Measurements from ENCODE around the gene TECR. TPM values are rescaled to one million over a fixed set of nuclear protein-coding genes. Genes with fewer than 3 reads are reported as not detected.
A peak's percentile ranks its signal among the peaks of the same experiment; 100 is the strongest.

TECR gene
- total RNA-seq, 2 experiments from 2014 or later = 153 to 163 TPM

DNA sequence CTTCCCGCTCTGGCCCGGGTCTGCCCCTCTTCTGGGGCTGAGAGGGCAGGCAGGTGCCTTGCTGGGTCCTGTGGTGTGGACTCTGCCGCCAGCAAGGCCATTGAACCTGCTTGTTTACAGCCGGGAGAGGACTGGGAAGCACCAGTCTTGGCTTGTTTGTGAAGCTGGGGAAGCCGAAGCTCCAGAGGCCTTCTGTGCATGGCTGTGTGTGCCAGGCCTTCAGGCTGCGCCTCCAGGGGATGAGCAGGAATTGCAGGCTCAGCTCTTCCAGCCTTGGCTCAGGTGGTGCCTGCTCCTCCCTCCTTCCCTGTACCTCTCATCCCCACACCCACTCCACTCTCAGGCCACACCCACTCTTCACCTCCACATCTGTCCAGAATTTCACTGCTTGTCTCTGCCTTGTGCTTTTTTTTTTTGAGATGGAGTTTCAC, 25.0 kb downstream of the TECR start:
- no peaks in the 10 kb centered on the region for H3K9me3 Mint-ChIP-seq (ENCODE audit: insufficient read depth)
- POLR2A ChIA-PET = interaction anchor here (1.0 to 1.1 kb wide), 2 partner anchors 9 to 39 kb away, joined by 3 read pairs; no protein-coding TSS in a partner anchor
- ATAC-seq (no peak), DNase-seq (no peak)
- H3K4me3 Mint-ChIP-seq = no peak overlapping the region
- peak overlapping the region; percentile 43 for H3K27ac Mint-ChIP-seq
- H3K4me1 Mint-ChIP-seq (ENCODE audit: low read depth) = peaks cover 46% of the 10 kb centered on the region
- CTCF ChIA-PET = interaction anchor here (0.6 to 1.5 kb wide), 6 partner anchors 17 to 871 kb away, joined by 3 to 5 read pairs (median 3); no protein-coding TSS in a partner anchor
- no peaks in the 10 kb centered on the region for H3K27me3 Mint-ChIP-seq (ENCODE audit: low read depth)
- H3K36me3 Mint-ChIP-seq (ENCODE audit: low read depth) = peaks cover 10% of the 10 kb centered on the region

DNA sequence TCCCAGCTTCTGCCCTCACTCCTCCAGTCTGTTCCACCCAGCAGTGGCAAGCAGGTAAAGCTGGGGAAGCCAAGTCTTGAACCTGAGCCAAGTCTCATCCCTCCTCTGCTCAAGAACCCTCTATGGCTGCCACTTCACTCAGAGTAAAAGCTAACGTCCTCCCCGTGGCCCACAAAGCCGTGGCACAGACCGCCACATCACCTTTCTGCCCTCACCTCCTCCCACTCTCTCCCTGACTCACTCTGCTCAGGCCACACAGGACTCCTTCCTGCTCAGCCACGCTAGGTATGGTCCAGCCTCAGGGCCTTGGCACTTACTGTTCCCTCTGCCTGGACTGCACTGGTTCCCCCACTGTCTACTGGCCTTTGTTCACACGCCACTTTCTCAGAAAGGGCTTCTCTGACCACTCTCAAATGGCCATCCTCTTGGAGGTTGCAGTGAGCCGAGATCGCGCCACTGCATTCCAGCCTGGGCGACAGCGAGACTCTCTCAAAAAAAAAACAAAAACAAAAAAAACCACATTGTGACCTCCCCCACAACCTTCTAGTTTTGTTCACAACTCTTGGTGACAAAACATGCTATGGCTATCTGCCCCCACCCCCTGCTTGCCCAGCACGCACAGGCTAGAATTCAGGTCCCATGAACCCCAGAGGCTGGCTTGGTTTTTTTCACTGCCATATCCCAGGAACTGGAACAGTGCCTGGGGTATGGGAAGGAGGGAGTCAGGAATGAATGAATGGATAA, 26.7 kb downstream of the TECR start:
- no peaks in the 10 kb centered on the region for H3K9me3 Mint-ChIP-seq (ENCODE audit: insufficient read depth)
- H3K4me1 Mint-ChIP-seq (ENCODE audit: low read depth) = peaks cover 45% of the 10 kb centered on the region
- H3K4me3 Mint-ChIP-seq = no peak overlapping the region
- ATAC-seq (peak; percentile 12), DNase-seq (no peak)
- H3K27me3 Mint-ChIP-seq (ENCODE audit: low read depth) = no peaks in the 10 kb centered on the region
- ChIA-PET POLR2A (interaction anchor here (1.5 kb wide), 1 partner anchor 32 kb away, joined by 3 read pairs; no protein-coding TSS in a partner anchor), CTCF (interaction anchor here (0.7 to 2.8 kb wide), 20 partner anchors 9 to 136 kb away, joined by 3 to 22 read pairs (median 4); partner anchors contain the start of genes GIPC1, NDUFB7, TECR and ZNF333)
- H3K27ac Mint-ChIP-seq = peak overlapping the region; percentile 22
- H3K36me3 Mint-ChIP-seq (ENCODE audit: low read depth) = peaks cover 6% of the 10 kb centered on the region

DNA sequence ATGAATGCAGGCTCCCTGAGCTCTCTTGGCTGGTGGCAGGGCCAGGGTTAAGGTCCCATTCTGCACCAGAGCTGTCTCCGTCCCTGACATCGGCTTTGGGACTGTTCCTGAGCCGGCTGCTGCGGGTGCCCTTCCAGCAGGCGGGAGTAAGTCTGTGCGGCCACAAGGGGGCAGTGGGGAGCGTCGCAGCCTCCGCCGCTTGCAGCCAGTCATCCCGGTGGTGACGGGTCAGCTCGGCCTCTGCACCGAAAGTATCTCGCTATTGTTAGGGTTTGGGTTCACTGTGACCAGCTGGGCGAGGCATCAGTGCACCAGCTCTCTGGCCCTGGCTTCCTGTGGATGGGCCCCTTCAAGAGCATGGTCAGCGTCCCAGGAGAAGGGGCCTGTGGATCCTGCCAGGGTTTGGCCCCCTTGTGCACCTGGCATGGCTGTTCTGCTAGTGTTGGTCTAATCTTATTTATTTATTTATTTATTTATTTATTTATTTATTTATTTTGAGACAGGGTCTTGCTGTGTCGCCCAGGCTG, 27.3 kb downstream of the TECR start:
- POLR2A ChIA-PET = interaction anchor here (1.5 kb wide), 1 partner anchor 32 kb away, joined by 3 read pairs; no protein-coding TSS in a partner anchor
- Mint-ChIP-seq H3K9me3 (ENCODE audit: insufficient read depth) (no peaks in the 10 kb centered on the region), H3K4me3 (no peak overlapping the region), H3K36me3 (ENCODE audit: low read depth) (peaks cover 6% of the 10 kb centered on the region), H3K4me1 (ENCODE audit: low read depth) (peaks cover 39% of the 10 kb centered on the region), H3K27ac (peak overlapping the region; percentile 69), H3K27me3 (ENCODE audit: low read depth) (no peaks in the 10 kb centered on the region)
- DNase-seq (peak; percentile 77), ATAC-seq (peak; percentile 79)
- CTCF ChIA-PET = interaction anchor here (0.7 to 2.8 kb wide), 18 partner anchors 10 to 136 kb away, joined by 3 to 22 read pairs (median 4); partner anchors contain the start of genes GIPC1, NDUFB7, TECR and ZNF333

DNA sequence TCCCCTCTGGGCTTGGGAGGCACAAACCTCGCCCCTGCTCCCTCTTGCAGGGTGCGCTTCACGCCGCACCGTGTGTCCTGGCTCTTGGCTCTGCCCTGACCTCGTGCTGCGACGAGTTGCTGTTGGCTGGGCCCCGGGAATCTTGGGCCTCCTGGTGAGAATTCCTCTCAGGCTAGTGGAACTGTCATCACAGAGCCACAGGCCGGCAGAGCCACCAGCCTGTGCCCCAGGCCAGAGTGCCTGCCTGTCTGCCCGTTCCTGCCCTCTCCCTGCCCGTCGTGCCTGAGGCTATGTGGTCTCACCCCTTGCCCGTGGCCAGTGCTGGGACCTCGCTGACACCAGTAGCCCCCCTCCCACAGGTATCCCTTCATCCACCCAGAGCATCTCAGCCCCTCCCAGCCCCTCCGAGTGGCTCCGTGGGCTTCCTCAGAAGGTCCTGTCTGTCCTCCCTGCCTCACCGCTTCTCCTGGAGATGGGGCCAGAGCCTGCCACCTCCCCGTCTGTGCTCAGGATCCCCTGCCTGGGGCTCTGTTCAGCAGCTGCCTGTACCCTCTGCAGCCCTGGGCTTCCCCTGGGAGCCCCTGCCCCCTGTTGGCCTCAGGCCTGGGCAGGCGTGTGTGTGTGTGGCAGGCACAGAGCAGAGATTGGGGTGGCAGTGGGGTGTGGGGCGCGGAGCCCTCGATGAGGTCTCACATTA, 29.1 kb downstream of the TECR start:
- POLR2A ChIA-PET = no interaction called here
- no peak overlapping the region for H3K4me3 Mint-ChIP-seq
- no peak overlapping the region for H3K27ac Mint-ChIP-seq
- peaks cover 5% of the 10 kb centered on the region for H3K36me3 Mint-ChIP-seq (ENCODE audit: low read depth)
- CTCF ChIA-PET = no interaction called here
- DNase-seq = no peak
- H3K4me1 Mint-ChIP-seq (ENCODE audit: low read depth) = peaks cover 26% of the 10 kb centered on the region
- no peak for ATAC-seq
- no peaks in the 10 kb centered on the region for H3K27me3 Mint-ChIP-seq (ENCODE audit: low read depth)
- H3K9me3 Mint-ChIP-seq (ENCODE audit: insufficient read depth) = no peaks in the 10 kb centered on the region

DNA sequence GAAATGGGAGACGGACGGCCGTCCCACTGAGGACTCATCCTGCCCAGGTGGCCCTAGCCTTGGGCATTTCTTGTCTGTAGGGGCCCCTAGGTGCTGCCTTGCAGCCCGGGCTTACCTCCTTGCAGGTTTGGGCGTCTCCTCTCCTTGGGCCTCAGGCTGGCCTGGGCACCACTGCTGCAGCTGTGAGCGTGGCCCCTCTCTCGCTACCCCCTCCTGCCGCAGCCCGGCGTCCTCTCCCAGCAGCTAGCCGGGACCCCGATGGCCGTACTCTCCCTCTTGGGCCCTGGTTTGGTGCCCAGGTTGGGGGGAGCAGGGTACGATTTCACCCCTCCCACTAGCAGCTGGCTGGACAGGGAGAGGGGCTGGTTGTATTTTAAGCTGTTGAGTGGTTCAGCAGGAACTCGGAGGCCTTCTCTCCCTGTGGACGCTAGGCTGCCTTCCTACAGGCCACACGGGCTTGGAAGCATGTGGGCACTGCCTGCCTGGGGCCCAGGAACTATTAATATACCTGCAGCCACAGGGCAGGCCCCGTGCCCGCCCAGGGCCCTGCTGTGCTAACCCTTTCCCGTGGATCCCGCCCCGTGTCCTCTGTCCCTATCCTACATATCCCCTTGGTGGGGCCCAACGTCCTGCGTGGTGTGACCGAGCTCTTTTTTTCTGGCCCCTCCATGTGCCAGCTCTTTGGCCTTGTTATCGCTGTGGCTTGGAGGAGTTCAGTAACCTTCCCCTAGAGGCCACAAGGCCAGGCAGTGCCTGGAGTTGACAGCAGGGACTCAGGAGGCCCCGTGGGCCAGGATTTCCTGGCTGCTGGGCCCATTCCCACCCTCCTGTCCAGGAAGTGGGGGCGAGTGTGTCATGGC, 30.8 kb downstream of the TECR start:
- Mint-ChIP-seq H3K9me3 (ENCODE audit: insufficient read depth) (no peaks in the 10 kb centered on the region), H3K27ac (peak overlapping the region; percentile 46), H3K27me3 (ENCODE audit: low read depth) (no peaks in the 10 kb centered on the region), H3K4me3 (no peak overlapping the region), H3K4me1 (ENCODE audit: low read depth) (peaks cover 26% of the 10 kb centered on the region), H3K36me3 (ENCODE audit: low read depth) (peaks cover 9% of the 10 kb centered on the region)
- ChIA-PET CTCF (no interaction called here), POLR2A (no interaction called here)
- no peak for DNase-seq
- ATAC-seq = no peak

DNA sequence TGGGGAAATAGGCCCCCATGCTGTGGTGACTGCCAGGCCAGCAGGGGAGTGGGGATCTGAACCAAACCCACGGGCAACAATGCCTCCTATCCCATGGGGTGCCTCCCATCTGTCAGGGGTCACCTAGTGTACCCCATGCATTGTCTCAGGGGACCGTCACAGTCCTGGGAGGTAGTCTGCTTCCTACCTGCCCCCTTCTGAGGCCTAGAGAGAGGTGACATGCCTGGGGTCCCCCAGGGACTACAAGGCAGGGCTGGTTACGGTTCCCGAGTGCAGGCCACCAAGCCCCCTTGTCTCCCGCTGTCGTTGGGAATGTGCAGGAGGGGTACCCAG, 31.3 kb downstream of the TECR start:
- CTCF ChIA-PET = no interaction called here
- Mint-ChIP-seq H3K9me3 (ENCODE audit: insufficient read depth) (no peaks in the 10 kb centered on the region), H3K36me3 (ENCODE audit: low read depth) (peaks cover 11% of the 10 kb centered on the region), H3K4me3 (no peak overlapping the region), H3K27me3 (ENCODE audit: low read depth) (no peaks in the 10 kb centered on the region), H3K27ac (peak overlapping the region; percentile 46), H3K4me1 (ENCODE audit: low read depth) (peaks cover 28% of the 10 kb centered on the region)
- ATAC-seq = no peak
- POLR2A ChIA-PET = no interaction called here
- no peak for DNase-seq

DNA sequence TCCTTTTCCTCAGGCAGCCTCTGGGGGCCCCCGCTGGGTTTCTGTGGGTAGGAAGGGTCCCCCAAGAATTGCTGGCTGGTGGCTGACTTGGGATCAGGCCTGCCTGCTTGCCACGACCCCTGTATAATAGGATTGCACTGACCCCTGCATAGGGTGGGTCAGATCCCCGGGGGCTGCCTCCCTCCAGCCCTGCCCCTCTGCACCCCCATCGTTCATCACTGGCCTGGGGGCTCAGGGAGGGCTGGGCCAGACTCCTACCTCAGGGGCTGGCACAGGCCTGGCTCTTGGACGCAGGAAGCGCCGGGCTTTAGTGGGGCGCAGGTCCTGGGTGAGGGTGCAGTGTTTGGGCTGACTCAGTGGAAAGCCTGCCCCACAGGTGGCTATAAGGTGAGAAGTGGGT, 31.9 kb downstream of the TECR start:
- ChIA-PET CTCF (no interaction called here), POLR2A (no interaction called here)
- no peaks in the 10 kb centered on the region for H3K9me3 Mint-ChIP-seq (ENCODE audit: insufficient read depth)
- no peak for DNase-seq
- H3K27me3 Mint-ChIP-seq (ENCODE audit: low read depth) = no peaks in the 10 kb centered on the region
- no peak overlapping the region for H3K4me3 Mint-ChIP-seq
- H3K4me1 Mint-ChIP-seq (ENCODE audit: low read depth) = peaks cover 26% of the 10 kb centered on the region
- H3K36me3 Mint-ChIP-seq (ENCODE audit: low read depth) = peaks cover 13% of the 10 kb centered on the region
- H3K27ac Mint-ChIP-seq = no peak overlapping the region
- ATAC-seq = no peak

DNA sequence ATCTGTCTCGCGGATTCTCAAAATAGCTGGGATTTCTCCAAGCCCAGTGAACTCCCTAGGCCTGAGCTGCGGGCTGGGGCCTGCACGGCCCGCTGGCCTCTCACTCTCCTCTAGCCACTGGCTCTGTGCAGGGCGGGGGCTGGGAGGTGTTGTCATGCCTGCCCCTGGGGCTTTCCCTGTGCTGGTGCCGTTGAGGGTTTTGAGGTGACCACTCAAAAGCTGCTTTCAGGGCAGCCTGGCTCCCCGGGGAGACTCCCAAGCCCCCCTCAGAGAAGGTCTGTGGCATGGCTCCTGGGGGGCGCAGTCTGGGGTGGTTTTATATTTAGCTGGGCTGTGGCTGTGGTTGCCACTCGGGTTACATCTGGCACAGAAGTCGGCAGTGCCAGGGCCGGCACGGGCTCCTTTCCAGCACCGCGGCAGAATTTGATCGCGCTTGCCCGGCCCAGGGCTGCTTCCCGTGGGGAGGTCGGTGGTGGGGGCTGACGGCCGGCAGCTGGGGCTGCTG, 32.5 kb downstream of the TECR start:
- ChIA-PET CTCF (interaction anchor here (1.1 to 1.5 kb wide), 2 partner anchors 58 to 125 kb away, joined by 3 to 4 read pairs; no protein-coding TSS in a partner anchor), POLR2A (interaction anchor here (0.6 to 0.8 kb wide), 2 partner anchors 9 to 469 kb away, joined by 3 read pairs; no protein-coding TSS in a partner anchor)
- Mint-ChIP-seq H3K9me3 (ENCODE audit: insufficient read depth) (no peaks in the 10 kb centered on the region), H3K4me3 (no peak overlapping the region), H3K4me1 (ENCODE audit: low read depth) (peaks cover 21% of the 10 kb centered on the region), H3K36me3 (ENCODE audit: low read depth) (peaks cover 13% of the 10 kb centered on the region), H3K27ac (no peak overlapping the region), H3K27me3 (ENCODE audit: low read depth) (no peaks in the 10 kb centered on the region)
- ATAC-seq (no peak), DNase-seq (no peak)

DNA sequence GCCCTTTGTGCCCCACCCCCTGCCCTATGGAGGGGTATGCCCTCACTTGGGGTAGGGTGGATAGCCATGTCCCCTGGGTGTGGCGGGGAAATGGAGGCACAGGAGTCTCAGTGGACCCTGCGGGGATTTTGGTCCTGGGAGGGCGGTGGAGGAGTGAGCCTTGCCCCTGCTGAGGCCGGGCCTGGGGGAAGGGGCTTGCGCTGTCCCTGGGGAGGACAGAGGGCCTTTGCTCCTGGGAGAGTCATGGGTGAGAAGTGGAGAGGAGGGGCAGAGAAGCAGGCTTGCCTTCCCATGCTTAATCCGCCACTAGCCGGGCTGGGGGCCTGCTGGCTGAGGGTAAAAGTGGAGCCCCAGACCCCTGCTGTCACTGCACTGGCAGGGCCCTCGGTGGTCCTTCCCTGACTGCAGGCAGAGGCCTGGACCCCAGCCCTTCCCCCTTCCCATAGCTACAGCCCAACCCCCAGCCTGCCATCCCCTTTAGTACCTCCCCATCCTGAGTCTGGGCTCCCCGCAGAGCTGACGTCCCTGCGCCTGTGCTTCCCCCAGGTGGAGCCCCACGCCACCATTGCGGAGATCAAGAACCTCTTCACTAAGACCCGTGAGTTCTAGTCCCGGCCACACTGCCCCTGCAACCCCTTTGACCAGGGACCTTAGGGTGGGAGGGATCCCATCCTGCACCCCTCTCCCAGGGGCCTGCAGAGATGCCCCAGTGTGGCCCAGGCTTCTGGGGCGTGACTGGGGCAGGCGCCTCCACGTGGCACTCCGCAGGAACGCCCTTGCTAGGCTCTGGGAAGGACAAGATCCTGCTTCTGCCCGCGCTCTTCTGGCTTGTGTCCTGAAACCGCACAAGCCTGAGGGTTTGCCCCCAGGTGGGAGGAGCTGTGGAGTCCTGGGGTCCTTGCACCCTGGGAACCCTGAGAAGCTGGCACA, 33.5 kb downstream of the TECR start:
- Mint-ChIP-seq H3K4me1 (ENCODE audit: low read depth) (peaks cover 31% of the 10 kb centered on the region), H3K27ac (peak overlapping the region; percentile 66), H3K4me3 (no peak overlapping the region), H3K36me3 (ENCODE audit: low read depth) (peaks cover 20% of the 10 kb centered on the region), H3K9me3 (ENCODE audit: insufficient read depth) (no peaks in the 10 kb centered on the region), H3K27me3 (ENCODE audit: low read depth) (no peaks in the 10 kb centered on the region)
- DNase-seq (no peak), ATAC-seq (no peak)
- ChIA-PET CTCF (interaction anchor here (1.0 to 1.5 kb wide), 3 partner anchors 59 to 124 kb away, joined by 3 to 4 read pairs (median 3); no protein-coding TSS in a partner anchor), POLR2A (no interaction called here)

DNA sequence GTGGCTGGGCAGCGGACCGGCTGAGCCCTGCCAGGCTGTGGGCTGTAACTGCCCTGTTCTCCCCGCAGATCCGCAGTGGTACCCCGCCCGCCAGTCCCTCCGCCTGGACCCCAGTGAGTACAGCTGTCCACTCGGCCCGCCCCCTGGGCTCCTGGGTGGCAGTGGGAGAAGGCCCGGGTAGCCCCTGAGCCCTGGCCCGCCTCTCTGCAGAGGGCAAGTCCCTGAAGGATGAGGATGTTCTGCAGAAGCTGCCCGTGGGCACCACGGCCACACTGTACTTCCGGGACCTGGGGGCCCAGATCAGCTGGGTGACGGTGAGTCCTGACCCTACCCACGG, 34.2 kb downstream of the TECR start:
- Mint-ChIP-seq H3K27me3 (ENCODE audit: low read depth) (no peaks in the 10 kb centered on the region), H3K4me1 (ENCODE audit: low read depth) (peaks cover 35% of the 10 kb centered on the region), H3K27ac (no peak overlapping the region), H3K36me3 (ENCODE audit: low read depth) (peaks cover 24% of the 10 kb centered on the region), H3K9me3 (ENCODE audit: insufficient read depth) (no peaks in the 10 kb centered on the region), H3K4me3 (no peak overlapping the region)
- ChIA-PET POLR2A (interaction anchor here (0.6 kb wide), 1 partner anchor 1976 kb away, joined by 3 read pairs; no protein-coding TSS in a partner anchor), CTCF (interaction anchor here (1.0 kb wide), 1 partner anchor 123 kb away, joined by 3 read pairs; no protein-coding TSS in a partner anchor)
- ATAC-seq (no peak), DNase-seq (no peak)
